ENCODE data around the gene RUVBL1.

RUVBL1 gene

GRCh38 chr3:128098234-128098633, 25.4 kb downstream of the RUVBL1 start:
- Histone ChIP-seq H3K27ac (ENCODE audit: low read length) (no peak overlapping the region), H3K36me3 (ENCODE audit: control insufficient read depth in 1 of 2, insufficient read depth in 2 of 2, low read length in 2 of 2) (peaks cover 34 to 74% of the 10 kb centered on the region in 2 donors)

GRCh38 chr3:128095222-128095703, 28.3 kb downstream of the RUVBL1 start:
- H3K9me3 ChIP-seq (ENCODE audit: control insufficient read depth in 1 of 2, low read length in 2 of 2) = no peaks in the 10 kb centered on the region
- no peak overlapping the region for H3K27ac ChIP-seq (ENCODE audit: low read length)
- no peaks in the 10 kb centered on the region for H3K27me3 ChIP-seq (ENCODE audit: low read depth, low read length)
- H3K4me1 ChIP-seq (ENCODE audit: control insufficient read depth in 1 of 2, insufficient read depth in 2 of 2, low read length in 2 of 2) = peaks cover 0 to 6% of the 10 kb centered on the region in 2 donors
- H3K36me3 ChIP-seq (ENCODE audit: control insufficient read depth in 1 of 2, insufficient read depth in 2 of 2, low read length in 2 of 2) = peaks cover 32 to 52% of the 10 kb centered on the region in 2 donors
- H3K4me3 ChIP-seq (ENCODE audit: low read depth in 1 of 2, low read length in 2 of 2) = no peak overlapping the region

More at GRCh38 chr3:128098234-128098633, 25.4 kb downstream of the RUVBL1 start:
- peaks cover 0 to 6% of the 10 kb centered on the region in 2 donors for H3K4me1 ChIP-seq (ENCODE audit: control insufficient read depth in 1 of 2, insufficient read depth in 2 of 2, low read length in 2 of 2)
- H3K4me3 ChIP-seq (ENCODE audit: low read depth in 1 of 2, low read length in 2 of 2) = no peak overlapping the region
- no peaks in the 10 kb centered on the region for H3K9me3 ChIP-seq (ENCODE audit: control insufficient read depth in 1 of 2, low read length in 2 of 2)
- no peaks in the 10 kb centered on the region for H3K27me3 ChIP-seq (ENCODE audit: low read depth, low read length)

GRCh38 chr3:128094295-128095151, 29.1 kb downstream of the RUVBL1 start:
- Histone ChIP-seq H3K36me3 (ENCODE audit: control insufficient read depth in 1 of 2, insufficient read depth in 2 of 2, low read length in 2 of 2) (peaks cover 24 to 46% of the 10 kb centered on the region in 2 donors), H3K4me3 (ENCODE audit: low read depth in 1 of 2, low read length in 2 of 2) (no peak overlapping the region), H3K4me1 (ENCODE audit: control insufficient read depth in 1 of 2, insufficient read depth in 2 of 2, low read length in 2 of 2) (peaks cover 0 to 6% of the 10 kb centered on the region in 2 donors), H3K27me3 (ENCODE audit: low read depth, low read length) (no peaks in the 10 kb centered on the region), H3K27ac (ENCODE audit: low read length) (no peak overlapping the region), H3K9me3 (ENCODE audit: control insufficient read depth in 1 of 2, low read length in 2 of 2) (no peaks in the 10 kb centered on the region)

GRCh38 chr3:128091586-128091985, 32.0 kb downstream of the RUVBL1 start:
- Histone ChIP-seq H3K4me3 (ENCODE audit: low read depth in 1 of 2, low read length in 2 of 2) (no peak overlapping the region), H3K4me1 (ENCODE audit: control insufficient read depth in 1 of 2, insufficient read depth in 2 of 2, low read length in 2 of 2) (peaks cover 0 to 6% of the 10 kb centered on the region in 2 donors), H3K27ac (ENCODE audit: low read length) (no peak overlapping the region), H3K27me3 (ENCODE audit: low read depth, low read length) (no peaks in the 10 kb centered on the region), H3K36me3 (ENCODE audit: control insufficient read depth in 1 of 2, insufficient read depth in 2 of 2, low read length in 2 of 2) (peaks cover 3 to 20% of the 10 kb centered on the region in 2 donors), H3K9me3 (ENCODE audit: control insufficient read depth in 1 of 2, low read length in 2 of 2) (no peaks in the 10 kb centered on the region)

- Histone ChIP-seq H3K27me3 (ENCODE audit: low read depth, low read length) (no peaks in the 10 kb centered on the region), H3K4me3 (ENCODE audit: low read depth in 1 of 2, low read length in 2 of 2) (no peak overlapping the region), H3K27ac (ENCODE audit: low read length) (no peak overlapping the region), H3K36me3 (ENCODE audit: control insufficient read depth in 1 of 2, insufficient read depth in 2 of 2, low read length in 2 of 2) (peaks cover 3 to 13% of the 10 kb centered on the region in 2 donors), H3K9me3 (ENCODE audit: control insufficient read depth in 1 of 2, low read length in 2 of 2) (no peaks in the 10 kb centered on the region), H3K4me1 (ENCODE audit: control insufficient read depth in 1 of 2, insufficient read depth in 2 of 2, low read length in 2 of 2) (peaks cover 3 to 23% of the 10 kb centered on the region in 2 donors)
These were observed 34.5 kb downstream of the RUVBL1 start for GRCh38 chr3:128089135-128089534.

GRCh38 chr3:128084675-128085021, 39.0 kb downstream of the RUVBL1 start:
- Histone ChIP-seq H3K27ac (ENCODE audit: low read length) (no peak overlapping the region), H3K4me1 (ENCODE audit: control insufficient read depth in 1 of 2, insufficient read depth in 2 of 2, low read length in 2 of 2) (peaks cover 3 to 41% of the 10 kb centered on the region in 2 donors)

GRCh38 chr3:128083980-128084674, 39.5 kb downstream of the RUVBL1 start:
- Histone ChIP-seq H3K4me3 (ENCODE audit: low read depth in 1 of 2, low read length in 2 of 2) (no peak overlapping the region), H3K27me3 (ENCODE audit: low read depth, low read length) (no peaks in the 10 kb centered on the region), H3K4me1 (ENCODE audit: control insufficient read depth in 1 of 2, insufficient read depth in 2 of 2, low read length in 2 of 2) (peaks cover 3 to 41% of the 10 kb centered on the region in 2 donors), H3K36me3 (ENCODE audit: control insufficient read depth in 1 of 2, insufficient read depth in 2 of 2, low read length in 2 of 2) (peaks cover 6 to 26% of the 10 kb centered on the region in 2 donors), H3K9me3 (ENCODE audit: control insufficient read depth in 1 of 2, low read length in 2 of 2) (no peaks in the 10 kb centered on the region), H3K27ac (ENCODE audit: low read length) (no peak overlapping the region)

More at GRCh38 chr3:128084675-128085021, 39.0 kb downstream of the RUVBL1 start:
- peaks cover 6 to 26% of the 10 kb centered on the region in 2 donors for H3K36me3 ChIP-seq (ENCODE audit: control insufficient read depth in 1 of 2, insufficient read depth in 2 of 2, low read length in 2 of 2)
- no peaks in the 10 kb centered on the region for H3K27me3 ChIP-seq (ENCODE audit: low read depth, low read length)
- no peak overlapping the region for H3K4me3 ChIP-seq (ENCODE audit: low read depth in 1 of 2, low read length in 2 of 2)
- no peaks in the 10 kb centered on the region for H3K9me3 ChIP-seq (ENCODE audit: control insufficient read depth in 1 of 2, low read length in 2 of 2)

GRCh38 chr3:128083396-128083795, 40.2 kb downstream of the RUVBL1 start:
- Histone ChIP-seq H3K9me3 (ENCODE audit: control insufficient read depth in 1 of 2, low read length in 2 of 2) (no peaks in the 10 kb centered on the region), H3K4me3 (ENCODE audit: low read depth in 1 of 2, low read length in 2 of 2) (no peak overlapping the region), H3K36me3 (ENCODE audit: control insufficient read depth in 1 of 2, insufficient read depth in 2 of 2, low read length in 2 of 2) (peaks cover 6 to 26% of the 10 kb centered on the region in 2 donors), H3K27ac (ENCODE audit: low read length) (no peak overlapping the region), H3K27me3 (ENCODE audit: low read depth, low read length) (no peaks in the 10 kb centered on the region), H3K4me1 (ENCODE audit: control insufficient read depth in 1 of 2, insufficient read depth in 2 of 2, low read length in 2 of 2) (peaks cover 3 to 41% of the 10 kb centered on the region in 2 donors)

- H3K27me3 ChIP-seq (ENCODE audit: low read depth, low read length) = no peaks in the 10 kb centered on the region
- H3K4me3 ChIP-seq (ENCODE audit: low read depth in 1 of 2, low read length in 2 of 2) = no peak overlapping the region
- peaks cover 6 to 26% of the 10 kb centered on the region in 2 donors for H3K36me3 ChIP-seq (ENCODE audit: control insufficient read depth in 1 of 2, insufficient read depth in 2 of 2, low read length in 2 of 2)
- peaks cover 3 to 41% of the 10 kb centered on the region in 2 donors for H3K4me1 ChIP-seq (ENCODE audit: control insufficient read depth in 1 of 2, insufficient read depth in 2 of 2, low read length in 2 of 2)
- no peaks in the 10 kb centered on the region for H3K9me3 ChIP-seq (ENCODE audit: control insufficient read depth in 1 of 2, low read length in 2 of 2)
- no peak overlapping the region for H3K27ac ChIP-seq (ENCODE audit: low read length)
These were observed 41.1 kb downstream of the RUVBL1 start for GRCh38 chr3:128082546-128082945.

GRCh38 chr3:128081846-128082245, 41.8 kb downstream of the RUVBL1 start:
- Histone ChIP-seq H3K27me3 (ENCODE audit: low read depth, low read length) (no peaks in the 10 kb centered on the region), H3K4me1 (ENCODE audit: control insufficient read depth in 1 of 2, insufficient read depth in 2 of 2, low read length in 2 of 2) (peaks cover 3 to 41% of the 10 kb centered on the region in 2 donors), H3K36me3 (ENCODE audit: control insufficient read depth in 1 of 2, insufficient read depth in 2 of 2, low read length in 2 of 2) (peaks cover 6 to 22% of the 10 kb centered on the region in 2 donors), H3K27ac (ENCODE audit: low read length) (no peak overlapping the region), H3K4me3 (ENCODE audit: low read depth in 1 of 2, low read length in 2 of 2) (no peak overlapping the region), H3K9me3 (ENCODE audit: control insufficient read depth in 1 of 2, low read length in 2 of 2) (no peaks in the 10 kb centered on the region)

- no peak overlapping the region for H3K4me3 ChIP-seq (ENCODE audit: low read depth in 1 of 2, low read length in 2 of 2)
- no peaks in the 10 kb centered on the region for H3K27me3 ChIP-seq (ENCODE audit: low read depth, low read length)
- H3K36me3 ChIP-seq (ENCODE audit: control insufficient read depth in 1 of 2, insufficient read depth in 2 of 2, low read length in 2 of 2) = peaks cover 6 to 19% of the 10 kb centered on the region in 2 donors
- peaks cover 3 to 43% of the 10 kb centered on the region in 2 donors for H3K4me1 ChIP-seq (ENCODE audit: control insufficient read depth in 1 of 2, insufficient read depth in 2 of 2, low read length in 2 of 2)
- no peaks in the 10 kb centered on the region for H3K9me3 ChIP-seq (ENCODE audit: control insufficient read depth in 1 of 2, low read length in 2 of 2)
- H3K27ac ChIP-seq (ENCODE audit: low read length) = no peak overlapping the region
These were observed 42.4 kb downstream of the RUVBL1 start for GRCh38 chr3:128081226-128081625.

Data from muscle layer of duodenum (tissue), 2 donors.